Lower leg skin (tissue), 3 donors: ENCODE data around the gene USP31.

ENCODE experiments used
- CTCF ChIP-seq, 3 donors: fragments of 450-650 bp; IDR thresholded peaks; one replicate each; pipeline ENCODE4 v1.5.1; 2016; ENCODE audit warnings: antibody characterized with exemption in 3 of 3, mild to moderate bottlenecking in 3 of 3, moderate library complexity in 2 of 3
- POLR2A ChIP-seq, 2 donors: fragments of 450-650 bp; IDR thresholded peaks; one replicate each; pipeline ENCODE4 v1.6.1; 2016 to 2017; ENCODE audit warnings: antibody characterized with exemption in 2 of 2, mild to moderate bottlenecking in 1 of 2, moderate library complexity in 1 of 2

- TF ChIP-seq CTCF (IDR thresholded peaks at IDR 0.05): no peak
- TF ChIP-seq POLR2A (IDR thresholded peaks at IDR 0.05): no peak
Observed at GRCh38 chr16:23141033-23141432, 8.2 kb downstream of the USP31 start.
